Thymus (tissue), 11 donors: ENCODE results near the gene PCED1B. TPM values are rescaled to one million over a fixed set of nuclear protein-coding genes. Genes with fewer than 3 reads are reported as not detected.

Source experiments
- DNase-seq, 9 donors: peaks; one replicate each; pipeline ENCODE4 v3.0.0-alpha.2; 2013; ENCODE audit warnings: low spot score in 9 of 9, low read depth in 6 of 9, missing footprints in 1 of 9
- H3K27ac ChIP-seq, 2 donors: one replicate each; pipeline ENCODE4 v1.5.1; 2013; ENCODE audit warnings: control low read depth in 1 of 2, low read depth in 1 of 2, low read length in 1 of 2, mild to moderate bottlenecking in 1 of 2, moderate library complexity in 1 of 2
- H3K27me3 ChIP-seq, 2 donors: one replicate each; pipeline ENCODE4 v1.5.1; 2013; ENCODE audit warnings: low read length in 1 of 2; ENCODE audit not compliant: control insufficient read depth in 2 of 2, insufficient read depth in 1 of 2
- H3K36me3 ChIP-seq, 2 donors: one replicate each; pipeline ENCODE4 v1.5.1; 2013; ENCODE audit warnings: low read length in 1 of 2, mild to moderate bottlenecking in 1 of 2, moderate library complexity in 1 of 2; ENCODE audit not compliant: control insufficient read depth in 2 of 2, insufficient read depth in 2 of 2
- H3K4me1 ChIP-seq, 2 donors: one replicate each; pipeline ENCODE4 v1.5.1; 2013; ENCODE audit warnings: low read length in 2 of 2; ENCODE audit not compliant: control insufficient read depth in 2 of 2, insufficient read depth in 2 of 2
- H3K4me3 ChIP-seq, 2 donors: one replicate each; pipeline ENCODE4 v1.5.1; 2013; ENCODE audit warnings: low read length in 2 of 2, control low read depth in 1 of 2, mild to moderate bottlenecking in 1 of 2
- H3K9me3 ChIP-seq, 2 donors: one replicate each; pipeline ENCODE4 v1.5.1; 2013; ENCODE audit warnings: low read length in 1 of 2, mild to moderate bottlenecking in 1 of 2; ENCODE audit not compliant: control insufficient read depth in 2 of 2, insufficient read depth in 1 of 2
- WGBS: extraction: QIAGEN DNeasy Blood & Tissue Kit; methylation state at CpG from one replicate; pipeline ENCODE4 v1.1.7; 2013; 5-methylcytosine and 5-hydroxymethylcytosine counted together
- polyA plus RNA-seq: library from polyadenylated mRNA; stranded (reverse); fragments of 200-250 nt; gene quantifications from one replicate; pipeline ENCODE4 v1.2.3, GENCODE V29; 2013
- total RNA-seq: library from RNA; stranded (reverse); fragments of 120-200 nt; gene quantifications from one replicate; pipeline ENCODE4 v1.2.4, GENCODE V29; 2013
- donor health status: healthy.

The PCED1B gene
- total and polyA plus RNA-seq, 2 donors = 1.7 to 7.7 TPM

GRCh38 chr12:47223031-47223847 is 143.8 kb downstream of the PCED1B start:
- Histone ChIP-seq H3K36me3 (no peaks in the 10 kb centered on the region), H3K27ac (no peak overlapping the region), H3K4me1 (peaks cover 0 to 5% of the 10 kb centered on the region in 2 donors), H3K9me3 (no peaks in the 10 kb centered on the region), H3K4me3 (no peak overlapping the region), H3K27me3 (no peaks in the 10 kb centered on the region)
- no peak for DNase-seq
- WGBS = 84% methylated on average over 7 of the region's 7 CpGs

- Histone ChIP-seq H3K27ac (no peak overlapping the region), H3K9me3 (no peaks in the 10 kb centered on the region), H3K27me3 (no peaks in the 10 kb centered on the region), H3K4me3 (no peak overlapping the region), H3K4me1 (peaks cover 0 to 5% of the 10 kb centered on the region in 2 donors), H3K36me3 (no peaks in the 10 kb centered on the region)
- no peak for DNase-seq
- WGBS = 67% methylated on average over 4 of the region's 4 CpGs
These were observed 144.4 kb downstream of the PCED1B start for GRCh38 chr12:47223848-47224213.

GRCh38 chr12:47224563-47225133 is 145.2 kb downstream of the PCED1B start:
- DNase-seq = no peak
- no peaks in the 10 kb centered on the region for H3K9me3 ChIP-seq
- H3K27ac ChIP-seq = no peak overlapping the region
- no peaks in the 10 kb centered on the region for H3K27me3 ChIP-seq
- 90% methylated on average over 17 of the region's 17 CpGs for WGBS
- peaks cover 0 to 5% of the 10 kb centered on the region in 2 donors for H3K4me1 ChIP-seq
- no peaks in the 10 kb centered on the region for H3K36me3 ChIP-seq
- no peak overlapping the region for H3K4me3 ChIP-seq

GRCh38 chr12:47225356-47225755 is 145.9 kb downstream of the PCED1B start:
- H3K4me1 ChIP-seq = peaks cover 0 to 5% of the 10 kb centered on the region in 2 donors
- H3K4me3 ChIP-seq = no peak overlapping the region
- H3K36me3 ChIP-seq = no peaks in the 10 kb centered on the region
- H3K9me3 ChIP-seq = no peaks in the 10 kb centered on the region
- H3K27ac ChIP-seq = no peak overlapping the region
- no peaks in the 10 kb centered on the region for H3K27me3 ChIP-seq
- WGBS = 97% methylated on average over 2 of the region's 2 CpGs
- DNase-seq = no peak

GRCh38 chr12:47226199-47226598 is 146.8 kb downstream of the PCED1B start:
- H3K27me3 ChIP-seq = no peaks in the 10 kb centered on the region
- no peaks in the 10 kb centered on the region for H3K9me3 ChIP-seq
- WGBS = 96% methylated on average over 10 of the region's 10 CpGs
- DNase-seq = no peak
- H3K4me3 ChIP-seq = no peak overlapping the region
- no peaks in the 10 kb centered on the region for H3K36me3 ChIP-seq
- peaks cover 0 to 5% of the 10 kb centered on the region in 2 donors for H3K4me1 ChIP-seq
- no peak overlapping the region for H3K27ac ChIP-seq

- no peaks in the 10 kb centered on the region for H3K36me3 ChIP-seq
- peaks cover 0 to under 1% of the 10 kb centered on the region in 2 donors for H3K4me1 ChIP-seq
- WGBS = over 99% methylated on average over 4 of the region's 4 CpGs
- no peaks in the 10 kb centered on the region for H3K27me3 ChIP-seq
- no peaks in the 10 kb centered on the region for H3K9me3 ChIP-seq
- no peak for DNase-seq
- H3K27ac ChIP-seq = no peak overlapping the region
- H3K4me3 ChIP-seq = no peak overlapping the region
These were observed 149.4 kb downstream of the PCED1B start for GRCh38 chr12:47228802-47229201.

- Histone ChIP-seq H3K27me3 (no peaks in the 10 kb centered on the region), H3K27ac (no peak overlapping the region), H3K4me1 (no peaks in the 10 kb centered on the region), H3K4me3 (no peak overlapping the region), H3K9me3 (peaks cover 0 to 10% of the 10 kb centered on the region in 2 donors), H3K36me3 (peaks cover 0 to 4% of the 10 kb centered on the region in 2 donors)
- 97% methylated on average over 7 of the region's 7 CpGs for WGBS
- no peak for DNase-seq
These were observed 152.0 kb downstream of the PCED1B start for GRCh38 chr12:47231456-47231855.

- Histone ChIP-seq H3K36me3 (peaks cover 0 to 4% of the 10 kb centered on the region in 2 donors), H3K27me3 (no peaks in the 10 kb centered on the region), H3K9me3 (peaks cover 0 to 10% of the 10 kb centered on the region in 2 donors), H3K4me3 (no peak overlapping the region), H3K4me1 (no peaks in the 10 kb centered on the region), H3K27ac (no peak overlapping the region)
- 98% methylated on average over 14 of the region's 14 CpGs for WGBS
- DNase-seq = no peak
These were observed 155.2 kb downstream of the PCED1B start for GRCh38 chr12:47234576-47235141.
